CD14-positive monocyte (primary cell): ENCODE measurements around the gene PPP2R3B. TPM values are rescaled to one million over a fixed set of nuclear protein-coding genes. Genes with fewer than 3 reads are reported as not detected.

Source experiments
- DNase-seq, 3 donors: peaks; one replicate each; pipeline ENCODE4 v3.0.0-alpha.2; 2011 to 2022
- H2AFZ ChIP-seq: 2 replicates; pipeline ENCODE4 v1.6.0; 2012; ENCODE audit warnings: mild to moderate bottlenecking, low read depth, low read length, inconsistent platforms; ENCODE audit not compliant: insufficient read depth, poor library complexity, severe bottlenecking
- H3K27ac ChIP-seq, 2 donors: 1 replicate in 1 of 2; 2 replicates in 1 of 2; pipeline ENCODE4 v1.5.1; 2012 to 2013; ENCODE audit warnings: low read length in 2 of 2, control low read depth in 1 of 2, inconsistent platforms in 1 of 2, low read depth in 1 of 2, mild to moderate bottlenecking in 1 of 2
- H3K27me3 ChIP-seq, 2 donors: one replicate each; pipeline versions ENCODE4 v1.6.0 to v1.6.1; 2011 to 2013; ENCODE audit warnings: low read length in 2 of 2; ENCODE audit not compliant: control insufficient read depth in 2 of 2, insufficient read depth in 2 of 2
- H3K36me3 ChIP-seq, 2 donors: replicated peaks in 1 of 2; 1 replicate in 1 of 2; 2 replicates in 1 of 2; pipeline versions ENCODE4 v1.5.1 to v1.6.1; 2012 to 2013; ENCODE audit warnings: low read length in 2 of 2, control low read depth in 1 of 2, inconsistent platforms in 1 of 2, mild to moderate bottlenecking in 1 of 2; ENCODE audit not compliant: insufficient read depth in 2 of 2, control insufficient read depth in 1 of 2
- H3K4me1 ChIP-seq, 2 donors: 1 replicate in 1 of 2; 2 replicates in 1 of 2; pipeline versions ENCODE4 v1.5.1 to v1.6.1; 2012 to 2013; ENCODE audit warnings: low read length in 2 of 2, control low read depth in 1 of 2, inconsistent platforms in 1 of 2, mild to moderate bottlenecking in 1 of 2, moderate library complexity in 1 of 2; ENCODE audit not compliant: insufficient read depth in 2 of 2, control insufficient read depth in 1 of 2
- H3K4me2 ChIP-seq: replicated peaks from 2 replicates; pipeline ENCODE3; 2012; ENCODE audit warnings: low read length, moderate library complexity, mild to moderate bottlenecking; ENCODE audit not compliant: poor library complexity, severe bottlenecking; ENCODE audit errors: extremely low read depth
- H3K4me3 ChIP-seq, 3 experiments: fragments of 200-600 bp in 1 of 3; sonication (generic) in 1 of 3; replicated peaks in 1 of 3; 1 replicate in 2 of 3; 2 replicates in 1 of 3; pipeline ENCODE4 v1.5.1; 2011 to 2013; ENCODE audit warnings: low read length in 3 of 3, mild to moderate bottlenecking in 3 of 3, control low read depth in 2 of 3, low read depth in 2 of 3, inconsistent platforms in 1 of 3, moderate library complexity in 1 of 3
- H3K79me2 ChIP-seq: 2 replicates; pipeline ENCODE4 v1.6.0; 2012; ENCODE audit warnings: mild to moderate bottlenecking, control low read depth, inconsistent platforms, low read length, moderate library complexity; ENCODE audit not compliant: insufficient read depth
- H3K9ac ChIP-seq: 2 replicates; pipeline ENCODE4 v1.6.0; 2017; ENCODE audit warnings: low read length, mild to moderate bottlenecking; ENCODE audit not compliant: insufficient read depth, poor library complexity, severe bottlenecking
- H3K9me3 ChIP-seq, 2 donors: replicated peaks in 1 of 2; 1 replicate in 1 of 2; 2 replicates in 1 of 2; pipeline versions ENCODE4 v1.5.1 to v1.6.1; 2012 to 2013; ENCODE audit warnings: low read length in 2 of 2, control low read depth in 1 of 2; ENCODE audit not compliant: control insufficient read depth in 1 of 2, insufficient read depth in 1 of 2
- H4K20me1 ChIP-seq: 2 replicates; pipeline ENCODE4 v1.6.0; 2012; ENCODE audit warnings: mild to moderate bottlenecking, low read length, control low read depth, moderate library complexity; ENCODE audit not compliant: insufficient read depth
- H3K27ac Mint-ChIP-seq, 7 donors: one replicate each; pipeline ENCODE4 v1.8.0; 2020; ENCODE audit warnings: mild to moderate bottlenecking in 7 of 7, mixed read lengths in 7 of 7, moderate library complexity in 6 of 7, inconsistent platforms in 2 of 7
- H3K27me3 Mint-ChIP-seq, 3 donors: one replicate each; pipeline ENCODE4 v1.8.0; 2021 to 2022; ENCODE audit warnings: low read depth in 3 of 3, mild to moderate bottlenecking in 3 of 3, mixed read lengths in 3 of 3, moderate library complexity in 3 of 3, inconsistent platforms in 1 of 3
- H3K36me3 Mint-ChIP-seq, 2 donors: one replicate each; pipeline ENCODE4 v1.8.0; 2020; ENCODE audit warnings: mixed read lengths in 2 of 2, inconsistent platforms in 1 of 2, mild to moderate bottlenecking in 1 of 2
- H3K4me1 Mint-ChIP-seq: one replicate; pipeline ENCODE4 v1.8.0; 2020; ENCODE audit warnings: mild to moderate bottlenecking, mixed read lengths
- H3K4me3 Mint-ChIP-seq, 2 donors: one replicate each; pipeline ENCODE4 v1.8.0; 2020; ENCODE audit warnings: mild to moderate bottlenecking in 2 of 2, mixed read lengths in 2 of 2, moderate library complexity in 1 of 2
- H3K9me3 Mint-ChIP-seq, 7 donors: one replicate each; pipeline ENCODE4 v1.8.0; 2020 to 2022; ENCODE audit warnings: mixed read lengths in 7 of 7, mild to moderate bottlenecking in 6 of 7, moderate library complexity in 6 of 7, inconsistent platforms in 2 of 7
- CTCF ChIP-seq: fragments of 200-600 bp; IDR thresholded peaks from one replicate; pipeline ENCODE4 v1.8.0; 2022; ENCODE audit warnings: antibody characterized with exemption, mild to moderate bottlenecking
- WGBS: methylation state at CpG from one replicate; pipeline ENCODE4 v1.1.5; 2013; ENCODE audit warnings: missing lambda C conversion rate; ENCODE audit not compliant: insufficient coverage; 5-methylcytosine and 5-hydroxymethylcytosine counted together
- intact Hi-C, 2 donors: fragments of 100-400 bp; cut with micrococcal nuclease; formaldehyde crosslinking; loops; one replicate each; pipeline versions ENCODE4 v1.15.0 to v1.15.1; 2023
- polyA plus RNA-seq, 3 donors: library from polyadenylated mRNA; depleted of rRNA in 1 of 3; unstranded in 2 of 3; stranded (reverse) in 1 of 3; fragments of 300-500 nt in 2 of 3; fragments of >200 nt in 1 of 3; fragmentation: Illumina TruSeq in 2 of 3; gene quantifications; 1 replicate in 2 of 3; 2 replicates in 1 of 3; pipeline ENCODE4 v1.2.3, GENCODE V29; 2012 to 2021

Gene PPP2R3B
- polyA plus RNA-seq, 3 donors: 2.1 to 9.0 (median 2.3) TPM

- H3K9ac ChIP-seq: no peak overlapping the region
- H3K36me3 ChIP-seq: peaks cover 6 to 24% of the 10 kb centered on the region in 2 donors
- DNase-seq: no peak
- 99% methylated on average over 52 of the region's 54 CpGs for WGBS
- H2AFZ ChIP-seq: no peak overlapping the region
- H3K4me2 ChIP-seq: no peak overlapping the region
- TF ChIP-seq CTCF: no peak
- H4K20me1 ChIP-seq: no peaks in the 10 kb centered on the region
- no peaks in the 10 kb centered on the region for H3K79me2 ChIP-seq
- H3K36me3 Mint-ChIP-seq: peaks cover 45 to 49% of the 10 kb centered on the region in 2 donors
- intact Hi-C loops: no loop called here
- peaks cover 9% of the 10 kb centered on the region for H3K4me1 Mint-ChIP-seq
- H3K27ac ChIP-seq: no peak overlapping the region
- H3K4me1 ChIP-seq: no peaks in the 10 kb centered on the region
- peaks cover 60 to 66% of the 10 kb centered on the region in 2 donors for H3K9me3 ChIP-seq
- H3K27ac Mint-ChIP-seq: peak overlapping the region in 1 of 7 donors; percentile 37
- H3K27me3 ChIP-seq: no peaks in the 10 kb centered on the region
- no peak overlapping the region for H3K4me3 Mint-ChIP-seq
- H3K9me3 Mint-ChIP-seq: peaks cover 41 to 65% (median 60%) of the 10 kb centered on the region in 7 donors
- H3K4me3 ChIP-seq: no peak overlapping the region
- no peaks in the 10 kb centered on the region for H3K27me3 Mint-ChIP-seq
Measured at GRCh38 chrX:361231-362145, 25.2 kb downstream of the PPP2R3B start.

GRCh38 chrX:360496-361150 is 26.1 kb downstream of the PPP2R3B start:
- Mint-ChIP-seq H3K27ac (no peak overlapping the region), H3K4me3 (no peak overlapping the region), H3K9me3 (peaks cover 41 to 65% (median 60%) of the 10 kb centered on the region in 7 donors), H3K4me1 (peaks cover 9% of the 10 kb centered on the region), H3K27me3 (peaks cover 0 to 2% (median 0%) of the 10 kb centered on the region in 3 donors), H3K36me3 (peaks cover 45 to 52% of the 10 kb centered on the region in 2 donors)
- peaks cover 6 to 24% of the 10 kb centered on the region in 2 donors for H3K36me3 ChIP-seq
- no peaks in the 10 kb centered on the region for H3K4me1 ChIP-seq
- intact Hi-C loops: no loop called here
- no peak for TF ChIP-seq CTCF
- H3K9ac ChIP-seq: no peak overlapping the region
- no peaks in the 10 kb centered on the region for H3K27me3 ChIP-seq
- H2AFZ ChIP-seq: no peak overlapping the region
- peaks cover 60 to 66% of the 10 kb centered on the region in 2 donors for H3K9me3 ChIP-seq
- no peak overlapping the region for H3K27ac ChIP-seq
- WGBS: 79% methylated on average over 13 of the region's 26 CpGs
- no peak overlapping the region for H3K4me2 ChIP-seq
- no peaks in the 10 kb centered on the region for H3K79me2 ChIP-seq
- no peak overlapping the region for H3K4me3 ChIP-seq
- no peaks in the 10 kb centered on the region for H4K20me1 ChIP-seq
- DNase-seq: no peak
